GM18507 (cell line): ENCODE data around the gene CFAP100.

ENCODE experiments used
- DNase-seq: peaks from one replicate; pipeline ENCODE4 v3.0.0; 2011; ENCODE audit warnings: low read depth; ENCODE audit not compliant: insufficient read length; ENCODE audit errors: extremely low spot score
- FAIRE-seq: peaks from 2 replicates; lab custom pipeline; 2011; peaks lifted over from hg19 to GRCh38; lab: Jason Lieb, UNC

Gene CFAP100

DNA sequence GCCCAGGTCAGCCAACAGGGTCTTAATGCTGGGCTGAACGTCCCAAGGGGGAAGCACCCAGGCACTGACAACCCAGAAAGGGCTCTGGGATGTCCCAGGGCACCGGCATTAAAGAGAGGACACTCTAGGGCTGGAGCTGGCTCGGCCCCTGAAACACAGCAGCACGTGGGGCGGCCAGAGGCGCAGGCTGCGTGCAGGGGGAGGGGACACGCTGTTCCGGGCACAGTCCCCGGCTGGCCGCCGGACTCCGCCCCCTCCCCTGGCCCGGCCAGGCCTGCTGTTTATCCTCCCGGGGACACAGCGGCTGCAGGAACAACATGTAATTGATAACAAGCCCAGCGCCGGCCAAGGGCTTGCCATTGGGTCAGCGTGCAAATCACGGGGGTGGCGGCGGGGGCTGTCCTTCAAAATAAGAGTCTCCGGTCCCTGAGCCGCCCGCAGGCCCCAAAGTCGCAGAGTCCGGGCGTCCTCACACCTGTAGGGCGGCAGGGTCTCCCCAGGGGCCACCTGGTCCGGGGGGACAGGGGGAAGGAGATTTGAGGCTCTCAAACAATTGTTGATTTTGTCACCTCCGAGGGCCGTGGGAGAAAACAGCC, 38.8 kb upstream of the CFAP100 start:
- DNase-seq, result no peak
- no peak for FAIRE-seq

DNA sequence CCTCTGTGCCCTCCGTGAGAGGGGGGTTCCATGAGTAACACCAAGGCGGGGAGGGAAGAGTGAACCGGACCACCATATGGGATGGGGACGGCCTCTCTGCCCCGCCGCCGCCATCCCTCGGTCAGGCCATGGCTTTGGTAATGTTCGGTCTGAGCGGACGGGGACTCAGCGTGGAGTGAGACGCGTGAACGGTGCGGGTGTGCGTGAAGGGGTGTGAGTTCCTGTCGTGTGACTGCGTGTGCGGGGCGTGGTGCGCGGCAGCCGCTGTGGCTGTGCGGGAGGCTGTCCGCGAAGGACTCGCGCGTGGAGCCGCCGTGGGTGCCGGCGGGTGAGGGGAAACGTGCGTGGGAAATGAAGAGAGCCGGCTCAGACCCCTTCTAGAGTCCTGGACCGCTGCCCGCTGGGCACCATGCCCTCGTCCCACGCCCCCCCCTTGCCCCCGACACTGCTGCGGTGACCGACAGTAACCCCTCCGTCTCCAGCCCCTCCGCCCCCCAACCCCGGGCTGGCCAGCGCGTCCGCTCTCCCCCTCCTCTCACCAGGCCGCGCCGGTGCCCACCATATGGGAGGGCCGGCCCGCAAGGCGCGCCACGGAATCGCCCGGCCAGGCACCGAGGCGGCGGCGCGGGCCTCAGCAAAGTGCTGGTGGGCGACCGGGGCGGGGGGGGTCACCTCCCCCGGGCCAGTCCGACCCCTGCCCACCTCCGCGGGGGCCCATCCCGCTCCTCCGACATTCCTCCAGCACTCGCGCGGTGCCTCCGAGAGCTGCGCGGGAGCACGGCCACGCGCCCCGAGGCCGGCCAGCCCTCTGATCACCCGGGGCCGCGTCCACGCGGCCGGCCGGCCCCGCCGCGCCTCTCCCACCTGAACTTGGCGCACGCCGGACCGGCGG, 38.1 kb upstream of the CFAP100 start:
- DNase-seq (no peak), FAIRE-seq (no peak)

DNA sequence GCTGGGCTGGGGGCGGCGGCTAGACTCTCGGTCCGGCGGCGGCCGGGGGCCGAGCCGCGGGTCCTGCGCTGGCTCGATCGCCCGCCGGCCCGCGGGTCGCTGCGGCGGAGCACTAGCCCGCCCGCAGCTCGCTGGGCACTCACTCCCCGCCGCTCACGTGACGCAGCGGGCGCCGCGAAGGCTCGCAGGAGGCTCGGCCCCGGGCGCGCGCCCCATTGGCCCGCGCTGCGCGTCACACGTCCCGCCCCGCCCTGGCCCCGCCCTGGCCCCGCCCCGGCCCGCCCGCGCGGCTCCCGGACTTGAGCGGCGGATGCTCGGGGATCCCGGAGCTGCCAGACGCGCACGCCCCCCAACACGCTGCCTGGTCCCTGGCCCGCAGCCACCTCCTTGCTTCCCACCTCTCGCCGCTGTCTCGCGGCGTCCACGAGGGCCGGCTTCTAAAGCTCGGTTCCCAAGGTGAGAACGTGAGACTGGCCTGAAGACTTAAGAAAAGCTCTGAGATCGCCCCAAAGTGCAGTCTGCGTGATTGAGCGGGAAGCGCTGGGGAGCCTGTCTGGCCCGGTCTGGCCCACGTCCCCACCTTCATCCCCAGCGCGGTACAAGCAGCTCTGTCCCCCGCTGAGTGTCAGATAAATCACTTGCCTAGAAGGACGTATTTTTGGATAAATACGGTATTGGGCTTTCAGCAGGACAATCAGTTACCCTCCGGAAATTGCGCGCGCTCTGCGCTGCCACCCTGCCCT, 37.2 kb upstream of the CFAP100 start, which contains the start of gene KLF15:
TSS of gene KLF15 (minus strand) at position 114 of the 743 bp plus-strand sequence. CDS start 4,486 bp downstream, outside the sequence.
- FAIRE-seq (no peak), DNase-seq (peak; percentile 88)

DNA sequence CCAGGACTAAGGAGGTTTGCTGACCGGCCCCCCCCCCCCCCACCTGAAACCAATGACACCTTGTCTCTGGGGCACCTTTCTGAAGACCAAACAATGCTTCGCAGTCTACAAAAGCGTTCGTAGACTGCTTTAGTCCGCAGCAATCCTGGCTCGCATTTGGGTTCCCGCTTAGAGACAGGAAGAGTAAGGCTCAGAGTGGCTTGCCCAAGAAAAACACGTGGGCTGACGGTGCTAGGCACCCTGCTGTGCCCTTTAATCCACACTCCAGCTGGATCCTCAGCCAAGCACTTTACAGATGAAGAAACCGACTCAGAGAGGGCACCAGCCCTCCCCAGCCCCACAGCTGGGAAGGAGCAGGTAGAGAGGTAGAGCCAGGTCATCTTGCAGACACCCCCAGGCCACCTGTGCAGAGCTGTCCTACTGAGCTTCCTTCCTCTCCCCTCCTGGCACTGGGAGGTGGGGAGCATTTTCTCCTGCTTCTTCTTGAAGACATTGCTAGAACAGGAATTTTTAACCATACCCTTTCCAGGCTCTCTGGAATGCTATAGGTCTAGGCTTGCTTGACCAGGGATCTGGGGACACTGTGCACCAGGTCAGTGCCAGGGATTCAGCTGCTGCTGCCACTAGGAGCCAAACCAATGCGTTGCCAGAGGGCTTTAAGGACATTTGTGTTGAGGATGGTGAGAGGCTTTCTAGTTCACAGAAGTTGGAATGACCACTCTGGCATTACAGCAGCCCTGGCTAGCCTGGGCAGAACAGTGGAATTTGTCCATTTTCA, 36.5 kb upstream of the CFAP100 start:
- no peak for FAIRE-seq
- DNase-seq, result no peak

DNA sequence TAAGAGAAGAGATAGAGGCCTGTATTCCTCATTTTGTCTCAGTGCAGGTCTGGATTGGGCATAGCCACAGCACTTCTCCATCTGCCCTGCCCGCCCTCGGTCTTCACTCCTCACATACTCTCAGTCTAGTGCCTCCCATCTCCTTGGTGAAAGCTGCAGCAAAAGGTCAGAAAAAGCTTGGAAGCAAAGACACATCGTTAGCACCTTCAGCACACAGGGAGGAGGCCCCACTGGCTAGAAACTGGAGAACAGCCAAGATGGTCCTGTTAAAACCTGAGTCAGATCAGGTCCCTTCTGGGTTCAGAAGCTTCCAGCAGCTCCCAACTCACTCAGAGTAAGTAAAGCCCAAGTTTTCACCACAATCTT, 35.9 kb upstream of the CFAP100 start:
- FAIRE-seq (no peak), DNase-seq (no peak)

DNA sequence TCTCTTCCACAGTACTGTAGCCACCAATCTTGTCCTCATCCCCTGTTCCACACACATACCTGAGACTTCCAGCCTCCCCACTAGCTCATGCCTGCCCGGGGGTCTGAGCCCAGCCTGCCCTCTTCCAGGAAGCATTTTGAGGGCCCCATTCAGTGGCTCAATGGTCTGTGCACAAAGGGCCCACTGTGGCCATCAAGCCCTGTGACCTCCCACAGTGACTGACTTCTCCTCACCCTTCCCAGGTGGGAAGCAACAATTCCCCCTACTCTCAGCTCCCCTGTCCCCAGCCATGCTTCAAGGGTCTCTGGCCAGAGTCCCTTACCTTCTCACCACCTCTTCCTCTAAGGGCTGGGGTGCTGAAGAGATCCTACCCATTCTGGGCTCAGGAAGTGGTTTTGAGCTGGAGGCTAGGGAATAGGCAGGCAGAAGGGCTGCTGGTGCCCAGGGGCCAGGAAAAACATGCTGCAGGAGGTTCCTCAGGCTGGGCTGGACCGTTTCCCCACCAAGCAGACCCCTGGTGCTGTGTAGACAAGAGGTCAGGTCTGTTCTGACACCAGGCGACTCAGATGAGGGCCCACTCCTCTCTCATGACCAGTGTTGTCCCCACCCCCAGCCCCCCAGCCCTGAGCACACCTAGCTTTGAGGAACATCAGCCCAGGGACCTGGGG, 34.5 kb upstream of the CFAP100 start:
- DNase-seq (no peak), FAIRE-seq (no peak)

DNA sequence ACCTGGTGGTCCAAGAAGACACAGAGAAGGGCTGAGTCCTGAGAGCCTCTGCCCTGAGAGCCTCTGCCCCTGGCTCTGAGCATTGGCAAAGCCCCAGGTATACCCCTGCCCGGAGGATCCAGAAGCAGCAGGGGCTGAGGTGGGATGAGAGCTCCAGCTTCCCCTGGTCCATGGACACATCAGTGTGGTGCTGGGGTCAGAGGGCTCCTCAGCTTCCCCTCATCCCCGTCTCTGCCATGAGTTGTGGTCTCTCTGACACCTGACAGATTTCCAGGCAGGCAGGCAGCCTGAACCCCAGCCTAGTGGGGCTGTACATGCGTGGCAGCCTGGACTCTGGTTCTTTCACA, 34.0 kb upstream of the CFAP100 start:
- no peak for DNase-seq
- FAIRE-seq, result no peak

DNA sequence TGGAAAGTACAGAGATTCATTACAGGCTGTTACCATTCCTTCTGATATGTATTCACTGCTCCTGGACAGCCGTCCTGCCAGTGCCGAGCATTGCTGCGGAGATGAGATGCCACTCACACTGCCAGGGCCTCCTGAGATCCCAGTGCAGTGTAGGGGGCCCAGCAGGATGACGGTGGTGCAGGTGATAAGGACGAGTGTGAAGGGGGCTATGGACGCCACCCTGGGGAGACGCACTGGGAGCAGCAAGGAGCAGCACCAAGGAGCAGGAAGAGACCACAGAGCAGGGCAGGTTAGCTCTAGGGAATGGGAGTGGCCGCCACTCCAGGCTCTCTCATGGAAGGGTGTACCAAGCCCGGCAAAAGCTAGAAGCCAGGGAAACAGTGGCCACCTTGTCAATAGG, 33.5 kb upstream of the CFAP100 start:
- FAIRE-seq, result no peak
- no peak for DNase-seq

DNA sequence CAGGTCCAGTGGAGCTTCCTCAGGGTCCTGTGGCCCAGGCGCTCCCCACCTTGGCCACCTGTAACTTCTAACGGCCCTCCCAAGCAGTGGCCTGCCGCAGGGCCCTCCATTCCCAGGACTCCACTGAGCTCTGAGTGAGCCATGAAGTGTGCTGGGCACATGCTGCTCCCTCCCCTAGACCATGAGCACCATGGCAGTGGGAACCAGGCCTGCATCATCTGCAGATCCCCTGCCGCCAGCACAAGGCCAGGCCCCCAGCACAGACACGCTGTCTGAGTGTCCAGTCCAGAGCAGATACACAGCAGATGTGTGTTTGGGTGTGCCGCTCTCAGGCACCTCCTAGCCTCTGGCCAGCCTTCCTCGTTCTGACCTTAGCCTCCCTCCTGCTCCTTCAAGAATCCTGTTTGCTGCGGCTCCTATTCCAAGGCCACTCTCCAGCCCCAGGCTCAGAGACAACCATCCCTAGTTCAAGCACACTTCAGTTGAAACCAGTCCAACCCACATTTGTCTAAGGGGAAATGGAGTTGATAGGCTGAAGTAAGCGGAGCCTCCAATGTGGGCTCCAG, 30.5 kb upstream of the CFAP100 start:
- FAIRE-seq, result no peak
- DNase-seq, result no peak

DNA sequence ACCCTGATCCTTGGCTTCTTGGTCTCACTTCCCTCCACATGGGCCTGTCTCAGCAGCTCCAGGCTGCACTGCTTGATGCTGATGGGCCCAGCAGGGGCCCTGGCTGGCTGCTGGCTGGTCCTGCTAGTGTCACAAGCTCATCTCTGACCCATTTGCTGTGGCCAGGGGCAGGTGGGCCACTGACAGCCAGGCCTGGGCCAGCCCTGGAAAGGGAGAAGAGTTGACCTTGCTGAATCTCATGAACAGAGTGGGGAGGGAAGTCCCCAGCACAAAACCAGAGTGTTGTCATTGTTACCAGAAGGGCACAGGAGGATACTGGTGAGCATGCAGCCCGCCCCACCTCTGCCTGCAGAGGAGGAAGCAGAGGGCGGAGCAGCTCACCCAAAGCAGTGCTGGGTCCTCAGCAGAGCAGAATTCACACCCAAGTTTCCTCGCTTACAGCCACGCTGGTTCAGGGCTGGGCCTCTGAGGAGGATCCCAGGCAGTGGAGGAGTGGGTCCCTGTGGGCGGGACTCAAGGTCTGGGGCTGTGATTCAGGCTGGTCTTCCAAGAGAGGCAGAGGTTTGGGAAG, 29.9 kb upstream of the CFAP100 start:
- FAIRE-seq (no peak), DNase-seq (no peak)

DNA sequence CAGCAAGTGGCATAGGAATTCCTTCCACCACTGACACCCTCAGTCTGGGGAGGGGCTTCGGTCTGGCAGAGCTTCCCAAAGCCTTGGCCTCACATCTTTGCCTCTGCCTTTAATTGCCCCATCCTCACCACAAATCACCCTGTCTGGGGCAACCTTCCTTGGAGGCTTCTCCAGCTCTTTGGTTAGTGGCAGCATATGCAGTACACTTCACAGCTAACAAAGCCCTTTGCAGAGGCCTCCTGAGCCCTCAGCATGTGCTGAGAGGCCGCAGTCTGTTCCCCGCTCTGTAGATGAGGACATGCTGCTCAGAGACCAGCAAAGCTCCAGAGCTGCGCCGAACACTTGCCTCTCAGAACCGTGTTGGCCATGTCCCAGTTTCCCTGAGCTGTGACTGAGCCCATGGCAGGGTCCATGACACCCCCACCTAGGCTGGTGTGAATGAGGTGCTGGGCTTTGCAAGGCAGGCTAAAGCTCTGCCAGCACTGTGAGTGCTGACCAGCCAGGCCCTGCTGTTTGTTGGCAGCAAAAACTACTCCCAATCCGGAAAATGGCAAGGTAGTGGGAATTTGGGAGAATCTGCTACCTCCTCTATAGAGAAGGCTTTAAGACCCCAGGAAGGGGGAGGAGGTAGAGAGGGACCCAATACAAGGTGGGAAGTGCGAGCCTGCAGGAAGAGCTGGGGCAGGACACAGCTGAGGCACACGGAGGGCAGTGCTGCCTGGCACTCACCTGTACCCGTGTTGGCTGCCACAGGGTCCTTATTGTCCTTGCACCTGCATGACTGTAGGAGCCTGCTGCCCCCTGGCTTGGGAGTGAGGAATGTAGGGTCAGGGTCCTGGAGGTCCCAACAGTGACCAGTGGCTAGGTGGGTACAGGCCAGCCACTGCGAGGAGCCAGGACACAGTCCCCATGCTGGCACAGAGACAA, 29.1 kb upstream of the CFAP100 start:
- FAIRE-seq, result no peak

DNA sequence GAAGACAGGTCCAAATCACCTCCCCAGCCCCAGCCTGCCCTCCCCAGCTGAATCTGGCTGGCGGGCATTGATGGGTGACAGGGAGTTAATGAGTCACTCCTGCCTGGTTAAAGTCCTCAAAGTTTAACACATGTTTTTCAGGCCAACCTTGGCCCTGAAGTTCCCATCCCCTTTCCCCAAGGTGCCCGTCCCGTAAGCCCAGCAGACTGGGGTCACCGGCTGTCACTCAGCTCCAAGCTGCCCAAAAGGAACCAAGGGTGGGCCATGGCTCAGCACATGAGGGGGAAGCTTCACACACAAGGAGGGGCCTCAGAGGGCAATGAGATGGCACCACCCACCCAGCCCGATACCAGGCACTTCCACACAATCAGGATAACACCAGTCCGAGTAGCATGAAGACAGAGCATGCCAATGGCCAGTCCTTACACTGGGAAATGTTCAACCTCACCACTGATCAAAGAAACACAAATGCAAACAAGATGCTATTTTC, 27.3 kb upstream of the CFAP100 start:
- FAIRE-seq, result no peak

More for the DNA sequence above, 29.1 kb upstream of the CFAP100 start:
- DNase-seq, result no peak

DNA sequence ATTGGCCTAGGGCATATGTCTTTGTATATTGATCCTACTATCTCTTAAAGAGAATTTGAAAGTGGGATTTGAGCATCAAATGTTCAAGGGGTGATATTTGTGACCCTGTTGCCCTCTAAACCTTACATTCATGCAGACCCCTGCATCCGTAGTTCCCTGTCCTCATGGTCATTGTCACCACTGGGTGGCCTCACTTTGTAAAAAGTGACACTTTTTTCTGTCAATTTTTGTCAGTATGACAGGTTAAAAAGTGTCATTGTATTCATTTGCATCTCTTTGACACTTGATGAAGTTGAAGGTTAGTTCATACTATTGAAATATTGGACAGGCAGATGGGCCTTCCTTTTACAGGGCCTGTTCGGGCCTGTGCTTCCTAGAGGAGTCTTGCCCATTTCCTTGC, 25.2 kb upstream of the CFAP100 start:
- DNase-seq (no peak), FAIRE-seq (no peak)

More for the DNA sequence above, 27.3 kb upstream of the CFAP100 start:
- no peak for DNase-seq

DNA sequence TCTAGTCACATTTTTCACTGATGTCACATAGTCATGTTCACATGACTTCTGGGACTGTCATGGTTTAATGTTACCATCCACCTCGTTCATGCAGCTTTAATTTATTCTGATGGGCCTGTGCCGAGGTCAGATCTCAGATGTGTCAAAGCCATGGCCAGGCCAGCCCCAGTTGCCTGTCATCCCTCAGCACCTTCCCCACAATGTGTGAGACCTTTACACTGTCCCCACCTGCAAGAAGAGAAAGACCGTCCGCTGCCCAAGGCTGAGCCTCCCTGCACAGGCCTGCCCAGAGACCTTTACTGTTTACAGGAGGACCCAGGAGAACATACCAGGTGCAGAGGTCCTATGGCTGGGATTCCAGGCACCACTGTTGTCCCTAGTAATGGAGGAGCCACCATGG, 24.7 kb upstream of the CFAP100 start:
- no peak for FAIRE-seq
- DNase-seq, result no peak

DNA sequence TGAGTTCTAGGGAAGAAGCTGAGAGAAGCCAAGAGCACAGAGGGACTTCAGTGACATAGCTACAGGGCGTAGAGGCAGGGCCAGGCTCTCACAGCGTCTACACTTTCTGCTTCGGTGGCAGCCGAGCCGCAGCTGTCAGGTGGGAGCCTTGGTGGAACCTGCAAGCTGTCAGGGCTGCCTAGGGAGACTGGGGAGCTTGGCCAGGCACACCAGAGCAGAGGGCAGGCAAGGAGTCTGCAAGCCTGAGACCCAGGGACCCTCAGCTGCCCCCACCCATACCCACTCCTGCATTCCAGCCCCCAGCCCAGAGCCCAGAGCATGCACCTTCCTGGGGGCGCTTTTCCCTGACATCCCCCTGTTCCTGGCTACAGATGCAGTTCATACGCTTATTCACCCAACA, 24.1 kb upstream of the CFAP100 start:
- FAIRE-seq, result no peak
- DNase-seq, result no peak

DNA sequence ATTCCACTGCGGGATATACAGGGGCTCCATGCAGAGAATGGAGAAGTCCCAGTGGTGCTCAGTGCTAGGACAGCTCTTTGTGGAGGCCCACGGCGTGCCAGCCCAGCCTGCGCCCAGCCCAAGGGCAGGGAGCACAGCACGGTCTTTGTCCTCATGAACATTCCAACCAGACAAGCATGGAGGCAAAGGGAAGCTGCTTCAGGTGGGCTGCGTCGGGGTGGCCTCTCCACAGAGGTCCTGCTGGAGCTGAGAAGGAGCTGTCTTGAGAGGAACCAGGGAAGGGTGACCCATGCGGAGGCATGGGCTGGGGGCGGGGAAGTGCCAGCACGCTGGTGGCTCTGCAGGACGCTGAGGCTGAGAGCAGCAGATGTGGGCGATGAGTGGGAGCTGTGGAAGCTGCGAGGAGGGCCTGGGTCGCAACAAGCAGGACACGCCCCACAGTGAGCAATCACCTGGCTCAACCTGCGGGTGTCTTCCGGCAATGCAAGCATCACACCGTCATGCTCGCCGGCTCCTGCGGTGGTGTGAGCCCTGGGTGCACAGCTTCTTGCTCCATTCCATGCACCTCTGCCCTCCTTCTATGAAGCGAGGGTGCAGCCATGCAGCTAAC, 23.5 kb upstream of the CFAP100 start:
- no peak for DNase-seq
- no peak for FAIRE-seq
